Astrocyte of the spinal cord (primary cell): Measurements from ENCODE around the gene ATPAF1.

ENCODE experiments used
- DNase-seq: peaks from one replicate; pipeline ENCODE4 v3.0.0; 2011; ENCODE audit warnings: low read depth, low spot score
- H3K4me3 ChIP-seq: 2 replicates; pipeline ENCODE4 v1.5.1; 2011; ENCODE audit warnings: low read depth, mild to moderate bottlenecking, low read length, moderate library complexity
- in situ Hi-C: cut with HindIII; loops from 2 replicates; pipeline ENCODE4 v1.10.0; 2017; ENCODE audit warnings: low sequenced_read_pairs
- TF ChIP-seq, protein P1 (sequence below): IDR thresholded peaks from 2 replicates; pipeline ENCODE4 v1.5.1; 2012; ENCODE audit warnings: low read depth, mild to moderate bottlenecking, low read length, inconsistent platforms

The ATPAF1 gene

DNA sequence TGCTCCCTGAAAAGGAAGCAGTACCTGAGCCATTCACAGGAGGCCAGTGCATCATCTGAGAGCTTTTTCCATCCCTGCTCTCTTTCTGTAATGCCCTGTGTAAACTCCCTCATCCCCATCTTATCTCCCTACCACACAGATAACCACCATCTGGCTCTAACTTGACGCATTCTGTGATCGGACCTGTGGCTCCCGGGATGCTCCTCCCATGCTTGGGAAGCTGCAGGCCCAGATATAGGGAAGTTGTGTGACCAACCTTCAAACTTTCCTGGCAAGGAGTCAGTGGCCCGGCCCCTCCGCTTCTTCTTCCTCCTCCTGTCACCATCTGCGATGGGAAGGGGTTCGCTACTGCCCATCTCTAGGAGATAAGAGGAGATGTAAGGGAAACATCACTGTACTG lies 85.2 kb downstream of the ATPAF1 start:
- TF ChIP-seq, protein P1, sequence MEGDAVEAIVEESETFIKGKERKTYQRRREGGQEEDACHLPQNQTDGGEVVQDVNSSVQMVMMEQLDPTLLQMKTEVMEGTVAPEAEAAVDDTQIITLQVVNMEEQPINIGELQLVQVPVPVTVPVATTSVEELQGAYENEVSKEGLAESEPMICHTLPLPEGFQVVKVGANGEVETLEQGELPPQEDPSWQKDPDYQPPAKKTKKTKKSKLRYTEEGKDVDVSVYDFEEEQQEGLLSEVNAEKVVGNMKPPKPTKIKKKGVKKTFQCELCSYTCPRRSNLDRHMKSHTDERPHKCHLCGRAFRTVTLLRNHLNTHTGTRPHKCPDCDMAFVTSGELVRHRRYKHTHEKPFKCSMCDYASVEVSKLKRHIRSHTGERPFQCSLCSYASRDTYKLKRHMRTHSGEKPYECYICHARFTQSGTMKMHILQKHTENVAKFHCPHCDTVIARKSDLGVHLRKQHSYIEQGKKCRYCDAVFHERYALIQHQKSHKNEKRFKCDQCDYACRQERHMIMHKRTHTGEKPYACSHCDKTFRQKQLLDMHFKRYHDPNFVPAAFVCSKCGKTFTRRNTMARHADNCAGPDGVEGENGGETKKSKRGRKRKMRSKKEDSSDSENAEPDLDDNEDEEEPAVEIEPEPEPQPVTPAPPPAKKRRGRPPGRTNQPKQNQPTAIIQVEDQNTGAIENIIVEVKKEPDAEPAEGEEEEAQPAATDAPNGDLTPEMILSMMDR: no peak
- DNase-seq: no peak
- no peak overlapping the region for H3K4me3 ChIP-seq
- in situ Hi-C loops: no loop called here
